GM12878 (cell line): Measurements from ENCODE around the gene AHNAK.

Experiments
- CTCF ChIP-seq, 3 experiments: IDR thresholded peaks in 2 of 3; conservative IDR thresholded peaks in 1 of 3; 2 replicates each; pipeline ENCODE4 v1.5.1; 2011; ENCODE audit warnings: low read depth in 3 of 3, low read length in 3 of 3, mild to moderate bottlenecking in 3 of 3, control low read depth in 2 of 3, moderate library complexity in 2 of 3, inconsistent platforms in 1 of 3, mixed read lengths in 1 of 3; ENCODE audit not compliant: control insufficient read depth in 2 of 3, insufficient read depth in 1 of 3; ENCODE audit errors: extremely low read depth in 1 of 3
- PAX8 ChIP-seq: fragments of 450-650 bp; IDR thresholded peaks from 2 replicates; pipeline ENCODE4 v1.6.1; 2017; ENCODE audit warnings: mild to moderate bottlenecking, moderate library complexity
- ZBTB40 ChIP-seq: fragments of 450-650 bp; IDR thresholded peaks from 2 replicates; pipeline ENCODE4 v1.6.1; 2016; ENCODE audit warnings: mild to moderate bottlenecking, moderate library complexity, borderline replicate concordance

- no peak for TF ChIP-seq PAX8
- TF ChIP-seq CTCF (IDR thresholded peaks at IDR 0.05 in 2 of 3, conservative IDR thresholded peaks at IDR 0.05 in 1 of 3; ENCODE audit: control insufficient read depth in 2 of 3, extremely low read depth in 1 of 3, insufficient read depth in 1 of 3, low read depth in 3 of 3, low read length in 3 of 3): peak; percentile 51 to 82 (median 68); a peak in 5 of 6 replicates
- TF ChIP-seq ZBTB40: no peak
Measured at GRCh38 chr11:62394825-62395538, 151.6 kb downstream of the AHNAK start.
